Measurements from ENCODE around the gene HBS1L. TPM values are rescaled to one million over a fixed set of nuclear protein-coding genes. Genes with fewer than 3 reads are reported as not detected.

HBS1L gene
- total and polyA plus RNA-seq, 2 experiments from 2014 or later: 57.8 to 98.9 TPM

DNA sequence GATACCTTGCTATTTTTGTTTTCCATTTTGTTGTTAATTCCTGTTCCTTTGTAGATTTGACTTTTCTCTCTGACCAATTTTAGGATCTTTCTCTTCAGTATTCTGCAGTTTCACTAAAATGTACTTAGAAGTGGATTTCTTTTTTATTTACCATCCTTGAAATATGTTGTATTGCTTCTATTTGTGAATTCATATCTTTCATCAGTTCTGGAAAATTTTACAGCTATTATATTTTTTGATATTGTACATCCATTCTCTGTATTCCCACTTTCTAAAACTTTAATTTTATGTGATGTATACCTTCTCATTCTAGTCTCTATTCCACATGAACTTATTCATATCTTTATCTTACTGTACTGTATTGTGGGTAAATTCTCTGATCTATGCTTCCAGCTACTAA, 95.0 kb downstream of the HBS1L start:
- no peak overlapping the region for H3K4me3 ChIP-seq
- no peaks in the 10 kb centered on the region for H3K9me3 ChIP-seq (ENCODE audit: low read depth)
- TF ChIP-seq, protein P1, sequence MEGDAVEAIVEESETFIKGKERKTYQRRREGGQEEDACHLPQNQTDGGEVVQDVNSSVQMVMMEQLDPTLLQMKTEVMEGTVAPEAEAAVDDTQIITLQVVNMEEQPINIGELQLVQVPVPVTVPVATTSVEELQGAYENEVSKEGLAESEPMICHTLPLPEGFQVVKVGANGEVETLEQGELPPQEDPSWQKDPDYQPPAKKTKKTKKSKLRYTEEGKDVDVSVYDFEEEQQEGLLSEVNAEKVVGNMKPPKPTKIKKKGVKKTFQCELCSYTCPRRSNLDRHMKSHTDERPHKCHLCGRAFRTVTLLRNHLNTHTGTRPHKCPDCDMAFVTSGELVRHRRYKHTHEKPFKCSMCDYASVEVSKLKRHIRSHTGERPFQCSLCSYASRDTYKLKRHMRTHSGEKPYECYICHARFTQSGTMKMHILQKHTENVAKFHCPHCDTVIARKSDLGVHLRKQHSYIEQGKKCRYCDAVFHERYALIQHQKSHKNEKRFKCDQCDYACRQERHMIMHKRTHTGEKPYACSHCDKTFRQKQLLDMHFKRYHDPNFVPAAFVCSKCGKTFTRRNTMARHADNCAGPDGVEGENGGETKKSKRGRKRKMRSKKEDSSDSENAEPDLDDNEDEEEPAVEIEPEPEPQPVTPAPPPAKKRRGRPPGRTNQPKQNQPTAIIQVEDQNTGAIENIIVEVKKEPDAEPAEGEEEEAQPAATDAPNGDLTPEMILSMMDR (IDR thresholded peaks at IDR 0.05; ENCODE audit: low read depth, low read length): no peak
- H3K27me3 ChIP-seq: no peaks in the 10 kb centered on the region
- no peaks in the 10 kb centered on the region for H3K36me3 ChIP-seq
- H3K27ac ChIP-seq: no peak overlapping the region
- H3K4me1 ChIP-seq (ENCODE audit: low read depth): no peaks in the 10 kb centered on the region
- no peak for DNase-seq (ENCODE audit: low read depth in 1 of 2, low spot score in 1 of 2)

GRCh38 chr6:134956676-134957075, 97.9 kb downstream of the HBS1L start:
- DNase-seq (ENCODE audit: low read depth in 1 of 2, low spot score in 1 of 2): no peak
- no peaks in the 10 kb centered on the region for H3K27me3 ChIP-seq

DNA sequence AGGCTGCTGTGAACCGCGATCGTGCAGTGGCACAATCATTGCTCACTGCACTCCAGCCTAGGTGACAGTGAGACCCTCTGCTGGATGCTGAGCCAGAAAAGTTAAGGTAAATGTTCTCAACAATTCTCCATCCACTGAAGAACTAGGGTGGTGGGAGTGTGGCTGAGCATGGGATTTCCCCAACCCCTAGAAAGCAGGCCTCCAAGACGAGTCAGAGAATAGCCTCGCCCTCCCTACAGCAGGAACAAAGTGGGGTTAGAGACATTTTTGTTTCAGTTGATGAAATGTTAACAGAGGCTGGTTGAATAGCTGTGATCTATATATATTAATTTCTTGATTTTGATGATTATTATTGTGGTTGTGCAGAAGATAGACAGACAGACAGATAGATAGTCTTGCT, 98.6 kb downstream of the HBS1L start:
- no peak for DNase-seq (ENCODE audit: low read depth in 1 of 2, low spot score in 1 of 2)
- no peak overlapping the region for H3K27ac ChIP-seq
- no peaks in the 10 kb centered on the region for H3K4me1 ChIP-seq (ENCODE audit: low read depth)
- H3K27me3 ChIP-seq: no peaks in the 10 kb centered on the region
- H3K9me3 ChIP-seq (ENCODE audit: low read depth): no peaks in the 10 kb centered on the region
- no peak overlapping the region for H3K4me3 ChIP-seq
- no peaks in the 10 kb centered on the region for H3K36me3 ChIP-seq
- TF ChIP-seq, protein P1 (IDR thresholded peaks at IDR 0.05; ENCODE audit: low read depth, low read length): no peak

More at GRCh38 chr6:134956676-134957075, 97.9 kb downstream of the HBS1L start:
- TF ChIP-seq, protein P1 (IDR thresholded peaks at IDR 0.05; ENCODE audit: low read depth, low read length): no peak
- Histone ChIP-seq H3K9me3 (ENCODE audit: low read depth) (no peaks in the 10 kb centered on the region), H3K36me3 (no peaks in the 10 kb centered on the region), H3K4me1 (ENCODE audit: low read depth) (no peaks in the 10 kb centered on the region), H3K4me3 (no peak overlapping the region), H3K27ac (no peak overlapping the region)

GRCh38 chr6:134954272-134955000, 100.2 kb downstream of the HBS1L start:
- TF ChIP-seq, protein P1 (IDR thresholded peaks at IDR 0.05; ENCODE audit: low read depth, low read length): no peak
- Histone ChIP-seq H3K4me1 (ENCODE audit: low read depth) (no peaks in the 10 kb centered on the region), H3K36me3 (no peaks in the 10 kb centered on the region), H3K27me3 (no peaks in the 10 kb centered on the region), H3K27ac (no peak overlapping the region), H3K9me3 (ENCODE audit: low read depth) (no peaks in the 10 kb centered on the region), H3K4me3 (no peak overlapping the region)
- DNase-seq (ENCODE audit: low read depth in 1 of 2, low spot score in 1 of 2): no peak

- DNase-seq (ENCODE audit: low read depth in 1 of 2, low spot score in 1 of 2): no peak
- Histone ChIP-seq H3K27ac (no peak overlapping the region), H3K4me1 (ENCODE audit: low read depth) (no peaks in the 10 kb centered on the region), H3K9me3 (ENCODE audit: low read depth) (no peaks in the 10 kb centered on the region), H3K4me3 (no peak overlapping the region), H3K36me3 (no peaks in the 10 kb centered on the region), H3K27me3 (no peaks in the 10 kb centered on the region)
- TF ChIP-seq, protein P1 (IDR thresholded peaks at IDR 0.05; ENCODE audit: low read depth, low read length): no peak
Observed at GRCh38 chr6:134951494-134952263, 102.9 kb downstream of the HBS1L start.

Data from cardiac muscle cell (in vitro differentiated cells and primary cell).